HepG2 (cell line): Measurements from ENCODE around the gene TOR4A. TPM values are rescaled to one million over a fixed set of nuclear protein-coding genes. Genes with fewer than 3 reads are reported as not detected.

Experiments used
- KDM3A ChIP-seq: IDR thresholded peaks from 2 replicates; pipeline ENCODE4 v1.6.1; 2018; ENCODE audit warnings: low read depth, missing compliant biosample characterization
- KLF15 ChIP-seq: sonication (generic); formaldehyde crosslinking; IDR thresholded peaks from 2 replicates; pipeline ENCODE4 v1.8.1; 2023; ENCODE audit warnings: borderline replicate concordance, mild to moderate bottlenecking, inconsistent platforms, missing genetic modification reagents, mixed read lengths
- NRL ChIP-seq: sonication (generic); formaldehyde crosslinking; IDR thresholded peaks from 2 replicates; pipeline ENCODE4 v1.5.0; 2020; ENCODE audit warnings: missing genetic modification reagents, mild to moderate bottlenecking, moderate library complexity, borderline replicate concordance
- PHF20 ChIP-seq: sonication (generic); formaldehyde crosslinking; IDR thresholded peaks from 2 replicates; pipeline ENCODE4 v1.5.0; 2020; ENCODE audit warnings: mild to moderate bottlenecking, missing genetic modification reagents
- SNAI1 ChIP-seq: sonication (generic); formaldehyde crosslinking; IDR thresholded peaks from 2 replicates; pipeline ENCODE4 v1.5.0; 2020; ENCODE audit warnings: mild to moderate bottlenecking, missing genetic modification reagents, borderline replicate concordance
- STAT5B ChIP-seq: sonication (generic); formaldehyde crosslinking; IDR thresholded peaks from 2 replicates; pipeline ENCODE4 v1.4.0; 2020; ENCODE audit warnings: missing genetic modification reagents
- WIZ ChIP-seq: sonication (generic); formaldehyde crosslinking; IDR thresholded peaks from 2 replicates; pipeline ENCODE4 v1.5.1; 2020; ENCODE audit warnings: mild to moderate bottlenecking, missing genetic modification reagents
- ZNF468 ChIP-seq: sonication (generic); formaldehyde crosslinking; IDR thresholded peaks from 2 replicates; pipeline ENCODE4 v1.8.0; 2022; ENCODE audit warnings: mild to moderate bottlenecking, moderate library complexity, missing genetic modification reagents
- ZNF672 ChIP-seq: sonication (generic); formaldehyde crosslinking; IDR thresholded peaks from 2 replicates; pipeline ENCODE4 v1.8.1; 2022; ENCODE audit warnings: missing genetic modification reagents
- ZNF7 ChIP-seq: IDR thresholded peaks from 2 replicates; pipeline ENCODE4 v1.6.1; 2016; ENCODE audit warnings: missing biosample characterization, missing genetic modification reagents
- ZSCAN25 ChIP-seq: sonication (generic); formaldehyde crosslinking; IDR thresholded peaks from 2 replicates; pipeline ENCODE4 v1.8.0; 2022; ENCODE audit warnings: mild to moderate bottlenecking, missing genetic modification reagents
- polyA plus RNA-seq, 8 experiments: library from polyadenylated mRNA; depleted of rRNA in 3 of 8; stranded (reverse) in 7 of 8; unstranded in 1 of 8; fragments of >200 nt; fragmentation: Illumina TruSeq in 4 of 8; extraction: Trizol in 4 of 8; gene quantifications; 2 replicates each; pipeline versions ENCODE4 v1.2.1 to v1.2.3, GENCODE V29; 2011 to 2016; ENCODE audit warnings: low read depth in 4 of 8, missing spikeins in 1 of 8, mixed read lengths in 1 of 8; ENCODE audit not compliant: insufficient read depth in 1 of 8
- total RNA-seq, 5 experiments: library from RNA; depleted of rRNA; stranded (reverse); fragments of >200 nt; fragmentation: Illumina TruSeq; extraction: Trizol; gene quantifications; 2 replicates each; pipeline ENCODE4 v1.2.3, GENCODE V29; 2016; ENCODE audit warnings: low read depth in 1 of 5
- TF ChIP-seq, protein P1 (sequence below): sonication (generic); formaldehyde crosslinking; IDR thresholded peaks from 2 replicates; pipeline ENCODE4 v1.4.0; 2020; ENCODE audit warnings: mild to moderate bottlenecking, missing genetic modification reagents
- TF ChIP-seq, protein P2 (sequence below): sonication (generic); formaldehyde crosslinking; IDR thresholded peaks from 2 replicates; pipeline ENCODE4 v1.4.0; 2020; ENCODE audit warnings: missing genetic modification reagents
- TF ChIP-seq, protein P3 (sequence below): sonication (generic); formaldehyde crosslinking; IDR thresholded peaks from 2 replicates; pipeline ENCODE4 v1.8.1; 2023; ENCODE audit warnings: mild to moderate bottlenecking, missing genetic modification reagents
- TF ChIP-seq, protein P4 (sequence below): sonication (generic); formaldehyde crosslinking; IDR thresholded peaks from 2 replicates; pipeline ENCODE4 v1.5.1; 2020; ENCODE audit warnings: missing genetic modification reagents, mild to moderate bottlenecking, borderline replicate concordance
- TF ChIP-seq, protein P5 (sequence below): sonication (generic); formaldehyde crosslinking; IDR thresholded peaks from 2 replicates; pipeline ENCODE4 v1.4.0; 2020; ENCODE audit warnings: missing genetic modification reagents, mild to moderate bottlenecking, borderline replicate concordance

Gene TOR4A
- total and polyA plus RNA-seq, 2 of the 13 experiments (the other 11 are each of a cell fraction or from before 2014, with no cell fraction given): 11.1 to 14.2 TPM

DNA sequence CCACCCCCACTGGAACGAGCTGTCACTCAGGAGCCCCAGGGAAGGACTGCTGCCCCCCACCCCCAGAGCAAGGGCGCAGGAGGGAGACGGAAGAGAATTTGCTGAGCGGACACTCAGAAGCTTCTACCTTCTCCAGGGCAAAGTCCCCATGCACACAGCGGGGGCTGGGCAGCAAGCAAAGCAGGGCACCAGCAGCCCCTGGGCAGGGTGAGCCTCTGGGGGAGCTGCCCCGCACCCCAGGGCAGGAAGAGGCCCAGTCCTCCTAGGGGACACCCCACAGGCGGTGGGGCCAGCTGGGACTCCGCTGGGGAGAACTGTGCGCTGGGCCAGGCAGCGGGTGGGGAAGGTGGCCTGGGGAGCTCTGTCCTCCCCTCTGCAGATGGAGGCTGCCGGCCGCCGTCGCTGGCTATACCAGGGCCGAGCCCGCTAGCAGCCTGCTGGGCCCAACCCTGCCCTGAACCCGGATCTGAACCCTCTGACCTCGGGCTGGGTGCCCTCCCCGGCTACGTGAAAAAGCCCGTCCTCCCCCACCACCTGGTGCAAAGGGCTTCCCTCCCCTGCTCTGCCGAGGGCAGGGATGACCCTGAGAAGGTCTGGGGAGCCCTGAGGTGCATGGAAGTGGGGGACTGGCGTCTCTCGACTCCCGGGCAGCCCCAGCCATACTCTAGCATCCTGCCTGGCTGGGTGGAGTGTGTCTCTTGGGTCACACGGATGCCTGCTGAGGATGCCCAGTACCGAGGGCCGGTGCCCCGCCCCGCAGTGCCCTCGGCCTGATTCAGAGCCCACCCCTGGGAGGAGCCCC is 47.4 kb upstream of the TOR4A start (continued):
- TF ChIP-seq, protein P1, sequence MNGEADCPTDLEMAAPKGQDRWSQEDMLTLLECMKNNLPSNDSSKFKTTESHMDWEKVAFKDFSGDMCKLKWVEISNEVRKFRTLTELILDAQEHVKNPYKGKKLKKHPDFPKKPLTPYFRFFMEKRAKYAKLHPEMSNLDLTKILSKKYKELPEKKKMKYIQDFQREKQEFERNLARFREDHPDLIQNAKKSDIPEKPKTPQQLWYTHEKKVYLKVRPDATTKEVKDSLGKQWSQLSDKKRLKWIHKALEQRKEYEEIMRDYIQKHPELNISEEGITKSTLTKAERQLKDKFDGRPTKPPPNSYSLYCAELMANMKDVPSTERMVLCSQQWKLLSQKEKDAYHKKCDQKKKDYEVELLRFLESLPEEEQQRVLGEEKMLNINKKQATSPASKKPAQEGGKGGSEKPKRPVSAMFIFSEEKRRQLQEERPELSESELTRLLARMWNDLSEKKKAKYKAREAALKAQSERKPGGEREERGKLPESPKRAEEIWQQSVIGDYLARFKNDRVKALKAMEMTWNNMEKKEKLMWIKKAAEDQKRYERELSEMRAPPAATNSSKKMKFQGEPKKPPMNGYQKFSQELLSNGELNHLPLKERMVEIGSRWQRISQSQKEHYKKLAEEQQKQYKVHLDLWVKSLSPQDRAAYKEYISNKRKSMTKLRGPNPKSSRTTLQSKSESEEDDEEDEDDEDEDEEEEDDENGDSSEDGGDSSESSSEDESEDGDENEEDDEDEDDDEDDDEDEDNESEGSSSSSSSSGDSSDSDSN (CRISPR knock-in tag): peak; percentile 82
- TF ChIP-seq STAT5B (CRISPR knock-in tag) (no peak), ZNF672 (CRISPR knock-in tag) (no peak), WIZ (CRISPR knock-in tag) (no peak), PHF20 (CRISPR knock-in tag) (peak; percentile 20), KDM3A (CRISPR knock-in tag) (no peak), KLF15 (CRISPR knock-in tag) (no peak), NRL (CRISPR knock-in tag) (peak; percentile 78), ZNF468 (CRISPR knock-in tag) (no peak), ZNF7 (CRISPR knock-in tag) (no peak), ZSCAN25 (CRISPR knock-in tag) (peak; percentile 53; the same call in 1 of the 2 replicates), SNAI1 (CRISPR knock-in tag) (no peak; the same call in 1 of the 2 replicates)
- TF ChIP-seq, protein P2, sequence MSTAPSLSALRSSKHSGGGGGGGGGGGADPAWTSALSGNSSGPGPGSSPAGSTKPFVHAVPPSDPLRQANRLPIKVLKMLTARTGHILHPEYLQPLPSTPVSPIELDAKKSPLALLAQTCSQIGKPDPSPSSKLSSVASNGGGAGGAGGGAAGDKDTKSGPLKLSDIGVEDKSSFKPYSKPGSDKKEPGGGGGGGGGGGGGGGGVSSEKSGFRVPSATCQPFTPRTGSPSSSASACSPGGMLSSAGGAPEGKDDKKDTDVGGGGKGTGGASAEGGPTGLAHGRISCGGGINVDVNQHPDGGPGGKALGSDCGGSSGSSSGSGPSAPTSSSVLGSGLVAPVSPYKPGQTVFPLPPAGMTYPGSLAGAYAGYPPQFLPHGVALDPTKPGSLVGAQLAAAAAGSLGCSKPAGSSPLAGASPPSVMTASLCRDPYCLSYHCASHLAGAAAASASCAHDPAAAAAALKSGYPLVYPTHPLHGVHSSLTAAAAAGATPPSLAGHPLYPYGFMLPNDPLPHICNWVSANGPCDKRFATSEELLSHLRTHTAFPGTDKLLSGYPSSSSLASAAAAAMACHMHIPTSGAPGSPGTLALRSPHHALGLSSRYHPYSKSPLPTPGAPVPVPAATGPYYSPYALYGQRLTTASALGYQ (CRISPR knock-in tag): no peak
- TF ChIP-seq, protein P3, sequence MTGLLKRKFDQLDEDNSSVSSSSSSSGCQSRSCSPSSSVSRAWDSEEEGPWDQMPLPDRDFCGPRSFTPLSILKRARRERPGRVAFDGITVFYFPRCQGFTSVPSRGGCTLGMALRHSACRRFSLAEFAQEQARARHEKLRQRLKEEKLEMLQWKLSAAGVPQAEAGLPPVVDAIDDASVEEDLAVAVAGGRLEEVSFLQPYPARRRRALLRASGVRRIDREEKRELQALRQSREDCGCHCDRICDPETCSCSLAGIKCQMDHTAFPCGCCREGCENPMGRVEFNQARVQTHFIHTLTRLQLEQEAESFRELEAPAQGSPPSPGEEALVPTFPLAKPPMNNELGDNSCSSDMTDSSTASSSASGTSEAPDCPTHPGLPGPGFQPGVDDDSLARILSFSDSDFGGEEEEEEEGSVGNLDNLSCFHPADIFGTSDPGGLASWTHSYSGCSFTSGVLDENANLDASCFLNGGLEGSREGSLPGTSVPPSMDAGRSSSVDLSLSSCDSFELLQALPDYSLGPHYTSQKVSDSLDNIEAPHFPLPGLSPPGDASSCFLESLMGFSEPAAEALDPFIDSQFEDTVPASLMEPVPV: no peak
- TF ChIP-seq, protein P4, sequence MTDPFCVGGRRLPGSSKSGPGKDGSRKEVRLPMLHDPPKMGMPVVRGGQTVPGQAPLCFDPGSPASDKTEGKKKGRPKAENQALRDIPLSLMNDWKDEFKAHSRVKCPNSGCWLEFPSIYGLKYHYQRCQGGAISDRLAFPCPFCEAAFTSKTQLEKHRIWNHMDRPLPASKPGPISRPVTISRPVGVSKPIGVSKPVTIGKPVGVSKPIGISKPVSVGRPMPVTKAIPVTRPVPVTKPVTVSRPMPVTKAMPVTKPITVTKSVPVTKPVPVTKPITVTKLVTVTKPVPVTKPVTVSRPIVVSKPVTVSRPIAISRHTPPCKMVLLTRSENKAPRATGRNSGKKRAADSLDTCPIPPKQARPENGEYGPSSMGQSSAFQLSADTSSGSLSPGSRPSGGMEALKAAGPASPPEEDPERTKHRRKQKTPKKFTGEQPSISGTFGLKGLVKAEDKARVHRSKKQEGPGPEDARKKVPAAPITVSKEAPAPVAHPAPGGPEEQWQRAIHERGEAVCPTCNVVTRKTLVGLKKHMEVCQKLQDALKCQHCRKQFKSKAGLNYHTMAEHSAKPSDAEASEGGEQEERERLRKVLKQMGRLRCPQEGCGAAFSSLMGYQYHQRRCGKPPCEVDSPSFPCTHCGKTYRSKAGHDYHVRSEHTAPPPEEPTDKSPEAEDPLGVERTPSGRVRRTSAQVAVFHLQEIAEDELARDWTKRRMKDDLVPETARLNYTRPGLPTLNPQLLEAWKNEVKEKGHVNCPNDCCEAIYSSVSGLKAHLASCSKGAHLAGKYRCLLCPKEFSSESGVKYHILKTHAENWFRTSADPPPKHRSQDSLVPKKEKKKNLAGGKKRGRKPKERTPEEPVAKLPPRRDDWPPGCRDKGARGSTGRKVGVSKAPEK (CRISPR knock-in tag): no peak
- TF ChIP-seq, protein P5, sequence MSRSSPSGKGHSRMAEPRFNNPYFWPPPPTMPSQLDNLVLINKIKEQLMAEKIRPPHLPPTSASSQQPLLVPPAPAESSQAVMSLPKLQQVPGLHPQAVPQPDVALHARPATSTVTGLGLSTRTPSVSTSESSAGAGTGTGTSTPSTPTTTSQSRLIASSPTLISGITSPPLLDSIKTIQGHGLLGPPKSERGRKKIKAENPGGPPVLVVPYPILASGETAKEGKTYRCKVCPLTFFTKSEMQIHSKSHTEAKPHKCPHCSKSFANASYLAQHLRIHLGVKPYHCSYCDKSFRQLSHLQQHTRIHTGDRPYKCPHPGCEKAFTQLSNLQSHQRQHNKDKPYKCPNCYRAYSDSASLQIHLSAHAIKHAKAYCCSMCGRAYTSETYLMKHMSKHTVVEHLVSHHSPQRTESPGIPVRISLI (CRISPR knock-in tag): 0 out of 2 replicates have a peak, but pooled peaks have one; percentile 14
